ENCODE data around the gene EPB41. TPM values are rescaled to one million over a fixed set of nuclear protein-coding genes. Genes with fewer than 3 reads are reported as not detected.

Gene EPB41
- total and polyA plus RNA-seq, 2 experiments from 2014 or later, result 13.2 to 60.8 TPM

- H4K20me1 ChIP-seq (ENCODE audit: insufficient read depth, poor library complexity, severe bottlenecking), result no peaks in the 10 kb centered on the region
- H3K9me2 ChIP-seq (replicated peaks; ENCODE audit: insufficient read depth), result no peaks in the 10 kb centered on the region
- TF ChIP-seq EZH2 (IDR thresholded peaks at IDR 0.05; ENCODE audit: borderline replicate concordance) (no peak), EZH2phosphoT487 (IDR thresholded peaks at IDR 0.05; ENCODE audit: low read depth, severe bottlenecking, unreplicated experiment) (no peak), CTCF (IDR thresholded peaks at IDR 0.05; ENCODE audit: poor library complexity) (no peak)
- H3K9me3 ChIP-seq (ENCODE audit: low read depth), result no peaks in the 10 kb centered on the region
- WGBS (ENCODE audit: low lambda C conversion rate, missing lambda C conversion rate), result 88% methylated on average over 3 of the region's 3 CpGs
- no peaks in the 10 kb centered on the region for H3K36me3 ChIP-seq (replicated peaks; ENCODE audit: insufficient read depth, low read depth)
- no peak overlapping the region for H3K27ac ChIP-seq
- H2AFZ ChIP-seq, result no peak overlapping the region
- H3K79me2 ChIP-seq, result no peaks in the 10 kb centered on the region
- no peak overlapping the region for H3K4me2 ChIP-seq
- no peak for DNase-seq (ENCODE audit: low spot score)
- H3K27me3 ChIP-seq, result no peaks in the 10 kb centered on the region
- H3K4me3 ChIP-seq, result no peak overlapping the region
- H3K4me1 ChIP-seq (ENCODE audit: insufficient read depth), result no peaks in the 10 kb centered on the region
Measured at GRCh38 chr1:29081201-29081600, 166.8 kb downstream of the EPB41 start.

- 78% methylated on average over 3 of the region's 3 CpGs for WGBS (ENCODE audit: low lambda C conversion rate, missing lambda C conversion rate)
Measured at GRCh38 chr1:29082519-29082918, 168.2 kb downstream of the EPB41 start.

DNA sequence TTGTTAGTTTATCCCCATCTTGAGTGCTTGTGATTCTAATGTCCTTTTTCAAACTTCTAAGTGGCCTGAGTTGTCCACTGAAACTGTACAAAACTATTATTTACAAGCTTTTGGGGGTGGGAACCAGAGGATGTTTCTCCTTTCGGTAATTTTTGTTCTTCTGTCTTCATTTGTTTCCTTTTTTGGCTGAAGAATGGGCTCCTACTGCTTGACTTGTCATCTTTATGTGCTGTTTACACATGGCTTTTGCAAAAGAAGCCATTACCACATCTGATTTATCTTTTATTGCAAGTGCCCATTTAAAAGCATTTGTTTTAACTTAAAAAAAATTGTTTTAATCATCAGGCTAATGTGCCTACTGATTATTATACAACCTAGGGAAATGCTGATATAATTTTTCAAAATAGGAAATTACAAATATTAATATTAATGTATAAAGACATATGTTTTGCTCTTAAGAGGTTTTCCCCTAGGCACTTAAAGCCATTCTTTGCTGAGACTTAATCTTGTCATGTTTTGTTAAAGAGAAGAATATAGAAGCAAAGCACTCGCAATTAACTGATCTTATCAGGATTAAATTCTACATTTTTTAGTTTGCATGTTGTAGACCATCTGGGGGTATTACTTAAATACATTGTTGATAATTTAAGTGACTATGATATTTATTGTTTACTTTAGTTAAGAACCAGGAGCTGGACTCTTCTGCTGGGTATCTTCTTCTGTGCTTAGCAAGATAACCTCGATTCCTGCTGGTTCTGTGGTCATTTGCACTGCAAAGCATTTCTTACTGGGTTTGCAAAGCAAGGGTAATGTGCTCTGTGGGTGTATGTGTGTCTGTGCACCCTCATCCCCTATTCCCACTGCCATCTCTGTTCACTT, 169.2 kb downstream of the EPB41 start:
- no peaks in the 10 kb centered on the region for H4K20me1 ChIP-seq (ENCODE audit: insufficient read depth, poor library complexity, severe bottlenecking)
- no peaks in the 10 kb centered on the region for H3K79me2 ChIP-seq
- 45% methylated on average over 3 of the region's 3 CpGs for WGBS (ENCODE audit: low lambda C conversion rate, missing lambda C conversion rate)
- H2AFZ ChIP-seq, result no peak overlapping the region
- TF ChIP-seq EZH2 (IDR thresholded peaks at IDR 0.05; ENCODE audit: borderline replicate concordance), result no peak
- no peak for TF ChIP-seq EZH2phosphoT487 (IDR thresholded peaks at IDR 0.05; ENCODE audit: low read depth, severe bottlenecking, unreplicated experiment)
- TF ChIP-seq CTCF (IDR thresholded peaks at IDR 0.05; ENCODE audit: poor library complexity), result no peak
- H3K36me3 ChIP-seq (replicated peaks; ENCODE audit: insufficient read depth, low read depth), result no peaks in the 10 kb centered on the region
- no peak for DNase-seq (ENCODE audit: low spot score)
- no peaks in the 10 kb centered on the region for H3K9me2 ChIP-seq (replicated peaks; ENCODE audit: insufficient read depth)
- no peaks in the 10 kb centered on the region for H3K9me3 ChIP-seq (ENCODE audit: low read depth)
- H3K4me1 ChIP-seq (ENCODE audit: insufficient read depth), result no peaks in the 10 kb centered on the region
- H3K27ac ChIP-seq, result no peak overlapping the region
- H3K4me3 ChIP-seq, result no peak overlapping the region
- H3K27me3 ChIP-seq, result no peaks in the 10 kb centered on the region
- H3K4me2 ChIP-seq, result no peak overlapping the region

More at GRCh38 chr1:29082519-29082918, 168.2 kb downstream of the EPB41 start:
- Histone ChIP-seq H2AFZ (no peak overlapping the region), H3K9me3 (ENCODE audit: low read depth) (no peaks in the 10 kb centered on the region), H3K79me2 (no peaks in the 10 kb centered on the region), H3K4me1 (ENCODE audit: insufficient read depth) (no peaks in the 10 kb centered on the region), H3K4me2 (no peak overlapping the region), H3K36me3 (replicated peaks; ENCODE audit: insufficient read depth, low read depth) (no peaks in the 10 kb centered on the region), H3K4me3 (no peak overlapping the region), H3K27ac (no peak overlapping the region), H3K27me3 (no peaks in the 10 kb centered on the region), H3K9me2 (replicated peaks; ENCODE audit: insufficient read depth) (no peaks in the 10 kb centered on the region), H4K20me1 (ENCODE audit: insufficient read depth, poor library complexity, severe bottlenecking) (no peaks in the 10 kb centered on the region)
- TF ChIP-seq EZH2 (IDR thresholded peaks at IDR 0.05; ENCODE audit: borderline replicate concordance) (no peak), CTCF (IDR thresholded peaks at IDR 0.05; ENCODE audit: poor library complexity) (no peak), EZH2phosphoT487 (IDR thresholded peaks at IDR 0.05; ENCODE audit: low read depth, severe bottlenecking, unreplicated experiment) (no peak)
- DNase-seq (ENCODE audit: low spot score), result no peak

Measured in hepatocyte (in vitro differentiated cells).